Caco-2 (cell line): ENCODE measurements around the gene TTLL7. TPM values are rescaled to one million over a fixed set of nuclear protein-coding genes. Genes with fewer than 3 reads are reported as not detected.
A peak's percentile ranks its signal among the peaks of the same experiment; 100 is the strongest.

Experiments used
- BruUV-seq: library from RNA; stranded (reverse); fragments of 400-500 nt; replicated peaks from 2 replicates; lab custom pipeline; 2021; lab: Mats Ljungman, UMichigan
- CTCF ChIA-PET: fragments of 300-600 bp; sonication (Branson Sonifier 250); formaldehyde crosslinking; loops from one replicate; lab custom pipeline; 2022; ENCODE audit warnings: antibody characterized with exemption; lab: Charles Lee
- POLR2A ChIA-PET: fragments of 300-600 bp; sonication (Branson Sonifier 250); formaldehyde crosslinking; loops from one replicate; lab custom pipeline; 2022; ENCODE audit warnings: antibody characterized with exemption; lab: Charles Lee
- DNase-seq, 2 experiments: peaks; one replicate each; pipeline versions ENCODE4 v3.0.0 to v3.0.0-alpha.2; 2020 to 2022
- H3K27me3 ChIP-seq: replicated peaks from 2 replicates; pipeline ENCODE4 v1.6.0; 2011; ENCODE audit warnings: low read length; ENCODE audit not compliant: control insufficient read depth, insufficient read depth
- H3K36me3 ChIP-seq: 2 replicates; pipeline ENCODE4 v1.5.1; 2011; ENCODE audit warnings: low read length; ENCODE audit not compliant: control insufficient read depth, insufficient read depth
- H3K4me1 ChIP-seq: fragments of 250-450 bp; sonication (Bioruptor Pico); 2 replicates; pipeline ENCODE4 v1.5.1; 2020; ENCODE audit warnings: mild to moderate bottlenecking
- H3K4me3 ChIP-seq: 2 replicates; pipeline ENCODE4 v1.5.1; 2011; ENCODE audit warnings: low read depth, mild to moderate bottlenecking, control low read depth, low read length
- H3K9me3 ChIP-seq: fragments of 250-450 bp; sonication (Bioruptor Pico); 2 replicates; pipeline ENCODE4 v1.5.1; 2020; ENCODE audit warnings: mild to moderate bottlenecking, moderate library complexity
- H3K27ac Mint-ChIP-seq: one replicate; pipeline ENCODE4 v1.8.0; 2022; ENCODE audit warnings: mixed read lengths; ENCODE audit not compliant: unreplicated experiment
- H3K27me3 Mint-ChIP-seq: one replicate; pipeline ENCODE4 v1.8.0; 2022; ENCODE audit warnings: mixed read lengths; ENCODE audit not compliant: insufficient read depth, unreplicated experiment
- H3K36me3 Mint-ChIP-seq: one replicate; pipeline ENCODE4 v1.8.0; 2022; ENCODE audit warnings: mild to moderate bottlenecking, mixed read lengths; ENCODE audit not compliant: insufficient read depth, unreplicated experiment
- H3K4me1 Mint-ChIP-seq: one replicate; pipeline ENCODE4 v1.8.0; 2022; ENCODE audit warnings: low read depth, mixed read lengths; ENCODE audit not compliant: unreplicated experiment
- H3K4me3 Mint-ChIP-seq: one replicate; pipeline ENCODE4 v1.8.0; 2022; ENCODE audit warnings: mild to moderate bottlenecking, moderate library complexity, mixed read lengths; ENCODE audit not compliant: unreplicated experiment
- H3K9me3 Mint-ChIP-seq: one replicate; pipeline ENCODE4 v1.8.0; 2022; ENCODE audit warnings: mixed read lengths; ENCODE audit not compliant: unreplicated experiment
- intact Hi-C: fragments of 100-400 bp; cut with micrococcal nuclease; formaldehyde crosslinking; loops from one replicate; pipeline ENCODE4 v1.10.0; 2022; ENCODE audit not compliant: unreplicated experiment
- total RNA-seq: library from RNA; stranded (reverse); gene quantifications from 2 replicates; pipeline ENCODE4 v1.2.3, GENCODE V29; 2022
- TF ChIP-seq, protein P1 (sequence below), 2 experiments: fragments of 200-600 bp in 1 of 2; IDR thresholded peaks; 1 replicate in 1 of 2; 2 replicates in 1 of 2; pipeline versions ENCODE4 v1.5.1 to v1.8.0; 2011 to 2022; ENCODE audit warnings: antibody characterized with exemption in 1 of 2, control low read depth in 1 of 2, inconsistent platforms in 1 of 2, low read depth in 1 of 2, low read length in 1 of 2, mild to moderate bottlenecking in 1 of 2, moderate library complexity in 1 of 2; ENCODE audit not compliant: insufficient read depth in 1 of 2, severe bottlenecking in 1 of 2, unreplicated experiment in 1 of 2

Gene TTLL7
- total RNA-seq, 1 experiment from 2014 or later: 0.75 TPM

DNA sequence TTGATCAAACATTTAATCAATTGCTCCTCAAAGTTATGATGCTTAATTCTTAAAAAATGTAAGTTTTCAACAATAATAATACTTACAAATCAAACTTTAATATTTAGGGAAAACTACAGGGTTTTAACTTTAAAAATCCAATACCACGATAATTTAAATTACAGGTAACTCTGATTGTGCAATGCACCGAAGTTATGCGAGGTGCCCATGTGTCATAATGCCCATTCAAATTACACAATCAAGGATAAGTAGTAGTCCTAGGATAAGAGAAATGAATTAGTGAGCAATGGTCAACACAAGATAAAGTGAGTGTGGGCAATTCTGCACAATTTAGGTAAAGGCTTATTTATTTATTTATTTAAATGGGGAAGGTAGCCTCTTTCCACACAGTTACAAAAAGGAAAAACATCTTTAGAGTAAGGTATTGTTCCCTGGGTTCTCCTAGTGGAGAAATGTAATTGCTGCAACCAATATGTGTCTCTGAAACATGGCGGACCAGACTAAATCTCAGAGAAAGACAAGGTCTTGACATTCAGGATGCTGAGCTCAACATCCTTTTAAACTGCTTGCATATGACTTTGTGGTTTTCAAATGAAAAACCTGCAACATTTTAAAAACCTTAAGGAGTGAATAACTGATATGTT lies 164.2 kb downstream of the TTLL7 start:
- BruUV-seq: no TSS peak
- no peaks in the 10 kb centered on the region for H3K4me1 ChIP-seq

DNA sequence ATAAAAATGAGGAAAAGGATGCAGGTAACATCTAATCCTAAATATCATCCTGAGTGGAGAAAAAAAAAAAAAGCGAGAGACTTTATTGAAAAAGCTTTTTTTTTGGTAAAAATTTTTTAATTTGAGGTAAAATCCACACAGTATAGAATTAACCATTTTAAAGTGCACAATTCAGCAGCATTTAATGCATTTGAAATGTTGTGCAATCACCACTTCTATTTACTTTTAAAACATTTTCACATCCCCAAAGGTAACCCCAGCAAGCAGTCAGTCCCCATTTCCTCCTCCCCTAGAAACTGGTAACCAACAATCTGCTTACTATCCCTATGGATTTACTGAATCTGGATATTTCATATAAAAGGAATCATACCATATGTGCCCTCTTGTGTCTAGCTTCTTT lies 166.7 kb downstream of the TTLL7 start:
- intact Hi-C loops: no loop called here
- Mint-ChIP-seq H3K36me3 (no peaks in the 10 kb centered on the region), H3K9me3 (no peaks in the 10 kb centered on the region), H3K4me3 (no peak overlapping the region), H3K27me3 (no peaks in the 10 kb centered on the region), H3K4me1 (peaks cover 7% of the 10 kb centered on the region), H3K27ac (no peak overlapping the region)
- Histone ChIP-seq H3K9me3 (no peaks in the 10 kb centered on the region), H3K27me3 (no peaks in the 10 kb centered on the region), H3K36me3 (no peaks in the 10 kb centered on the region), H3K4me1 (0 out of 2 replicates have a peak, but pooled peaks cover 4% of the 10 kb centered on the region), H3K4me3 (no peak overlapping the region)
- no TSS peak for BruUV-seq
- no peak for DNase-seq
- TF ChIP-seq, protein P1, sequence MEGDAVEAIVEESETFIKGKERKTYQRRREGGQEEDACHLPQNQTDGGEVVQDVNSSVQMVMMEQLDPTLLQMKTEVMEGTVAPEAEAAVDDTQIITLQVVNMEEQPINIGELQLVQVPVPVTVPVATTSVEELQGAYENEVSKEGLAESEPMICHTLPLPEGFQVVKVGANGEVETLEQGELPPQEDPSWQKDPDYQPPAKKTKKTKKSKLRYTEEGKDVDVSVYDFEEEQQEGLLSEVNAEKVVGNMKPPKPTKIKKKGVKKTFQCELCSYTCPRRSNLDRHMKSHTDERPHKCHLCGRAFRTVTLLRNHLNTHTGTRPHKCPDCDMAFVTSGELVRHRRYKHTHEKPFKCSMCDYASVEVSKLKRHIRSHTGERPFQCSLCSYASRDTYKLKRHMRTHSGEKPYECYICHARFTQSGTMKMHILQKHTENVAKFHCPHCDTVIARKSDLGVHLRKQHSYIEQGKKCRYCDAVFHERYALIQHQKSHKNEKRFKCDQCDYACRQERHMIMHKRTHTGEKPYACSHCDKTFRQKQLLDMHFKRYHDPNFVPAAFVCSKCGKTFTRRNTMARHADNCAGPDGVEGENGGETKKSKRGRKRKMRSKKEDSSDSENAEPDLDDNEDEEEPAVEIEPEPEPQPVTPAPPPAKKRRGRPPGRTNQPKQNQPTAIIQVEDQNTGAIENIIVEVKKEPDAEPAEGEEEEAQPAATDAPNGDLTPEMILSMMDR (IDR thresholded peaks at IDR 0.05; ENCODE audit: insufficient read depth in 1 of 2, low read depth in 1 of 2, low read length in 1 of 2, severe bottlenecking in 1 of 2, unreplicated experiment in 1 of 2): no peak
- ChIA-PET POLR2A (no interaction called here), CTCF (no interaction called here)

More for the DNA sequence above, 164.2 kb downstream of the TTLL7 start:
- Histone ChIP-seq H3K4me3 (no peak overlapping the region), H3K9me3 (no peaks in the 10 kb centered on the region), H3K36me3 (no peaks in the 10 kb centered on the region), H3K27me3 (no peaks in the 10 kb centered on the region)
- H3K4me3 Mint-ChIP-seq: no peak overlapping the region
- no peaks in the 10 kb centered on the region for H3K27me3 Mint-ChIP-seq
- H3K9me3 Mint-ChIP-seq: no peaks in the 10 kb centered on the region
- TF ChIP-seq, protein P1 (IDR thresholded peaks at IDR 0.05; ENCODE audit: insufficient read depth in 1 of 2, low read depth in 1 of 2, low read length in 1 of 2, severe bottlenecking in 1 of 2, unreplicated experiment in 1 of 2): no peak
- no peaks in the 10 kb centered on the region for H3K36me3 Mint-ChIP-seq
- intact Hi-C loops: no loop called here
- H3K4me1 Mint-ChIP-seq: no peaks in the 10 kb centered on the region
- no peak for DNase-seq
- POLR2A ChIA-PET: no interaction called here
- H3K27ac Mint-ChIP-seq: no peak overlapping the region
- CTCF ChIA-PET: no interaction called here

DNA sequence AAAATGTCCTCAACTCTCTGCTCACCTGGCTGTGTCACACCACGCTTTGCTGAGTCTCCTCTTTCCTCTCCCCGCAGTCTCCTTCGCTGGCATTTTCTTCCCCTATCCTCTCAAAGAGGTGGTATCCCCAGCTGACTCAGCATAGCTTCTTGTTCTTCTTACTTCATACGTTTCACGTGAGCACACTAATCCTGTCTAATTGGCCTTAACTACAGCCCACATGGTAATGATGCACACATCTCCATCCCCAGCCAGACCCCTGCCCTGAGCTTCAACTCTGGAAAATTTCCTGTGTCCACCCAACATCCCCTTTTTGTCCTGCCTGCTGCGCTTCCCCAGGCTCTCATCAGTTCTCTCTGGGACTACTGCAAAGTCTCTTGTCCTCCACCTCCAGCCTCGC lies 169.8 kb downstream of the TTLL7 start:
- Histone ChIP-seq H3K4me1 (0 out of 2 replicates have a peak, but pooled peaks cover 4% of the 10 kb centered on the region), H3K4me3 (no peak overlapping the region), H3K36me3 (no peaks in the 10 kb centered on the region), H3K27me3 (no peaks in the 10 kb centered on the region), H3K9me3 (no peaks in the 10 kb centered on the region)
- Mint-ChIP-seq H3K27me3 (no peaks in the 10 kb centered on the region), H3K36me3 (no peaks in the 10 kb centered on the region), H3K4me3 (no peak overlapping the region), H3K27ac (peak overlapping the region; percentile 50), H3K4me1 (peaks cover 7% of the 10 kb centered on the region), H3K9me3 (no peaks in the 10 kb centered on the region)
- CTCF ChIA-PET: no interaction called here
- no peak for DNase-seq
- BruUV-seq: no TSS peak
- TF ChIP-seq, protein P1 (IDR thresholded peaks at IDR 0.05; ENCODE audit: insufficient read depth in 1 of 2, low read depth in 1 of 2, low read length in 1 of 2, severe bottlenecking in 1 of 2, unreplicated experiment in 1 of 2): no peak
- intact Hi-C loops: no loop called here
- POLR2A ChIA-PET: no interaction called here
